SK-N-SH (cell line): ENCODE measurements around the gene LRRC2.

ENCODE experiments used
- CTCF ChIP-seq: fragments of 200-600 bp; sonication (generic); IDR thresholded peaks from 2 replicates; pipeline ENCODE4 v1.6.1; 2017; ENCODE audit warnings: antibody characterized with exemption, mild to moderate bottlenecking, moderate library complexity
- ELF1 ChIP-seq: IDR thresholded peaks from 2 replicates; pipeline ENCODE4 v1.4.0; 2012
- EP300 ChIP-seq, 2 experiments: IDR thresholded peaks; 2 replicates each; pipeline versions ENCODE4 v1.4.0 to v1.6.1; 2012; ENCODE audit warnings: borderline replicate concordance in 1 of 2, low read depth in 1 of 2, low read length in 1 of 2
- EZH2phosphoT487 ChIP-seq: fragments of 200-600 bp; sonication (generic); IDR thresholded peaks from 2 replicates; pipeline ENCODE4 v1.6.1; 2017; ENCODE audit warnings: low read depth, mixed run types, mild to moderate bottlenecking, antibody characterized with exemption, moderate library complexity, borderline replicate concordance
- FOXJ3 ChIP-seq: sonication (generic); formaldehyde crosslinking; IDR thresholded peaks from 2 replicates; pipeline ENCODE4 v1.5.1; 2020; ENCODE audit warnings: mild to moderate bottlenecking, missing genetic modification reagents
- GATA2 ChIP-seq: sonication (generic); formaldehyde crosslinking; IDR thresholded peaks from 2 replicates; pipeline ENCODE4 v1.5.0; 2020; ENCODE audit warnings: mild to moderate bottlenecking, missing genetic modification reagents
- JUND ChIP-seq: IDR thresholded peaks from 2 replicates; pipeline ENCODE4 v1.4.0; 2012
- MXI1 ChIP-seq: IDR thresholded peaks from 2 replicates; pipeline ENCODE4 v1.6.1; 2012; ENCODE audit warnings: mild to moderate bottlenecking, low read depth, low read length, improper control_type of control experiment
- NRF1 ChIP-seq: IDR thresholded peaks from 2 replicates; pipeline ENCODE4 v1.6.1; 2012; ENCODE audit warnings: low read depth, mild to moderate bottlenecking, low read length
- RAD21 ChIP-seq: IDR thresholded peaks from 2 replicates; pipeline ENCODE4 v1.6.1; 2012; ENCODE audit warnings: mild to moderate bottlenecking, low read length
- REST ChIP-seq: IDR thresholded peaks from 2 replicates; pipeline ENCODE4 v1.6.1; 2012; ENCODE audit warnings: mild to moderate bottlenecking, low read depth, low read length, moderate library complexity
- RXRA ChIP-seq: IDR thresholded peaks from 2 replicates; pipeline ENCODE4 v1.4.0; 2012; ENCODE audit warnings: low read depth, mild to moderate bottlenecking, borderline replicate concordance

- TF ChIP-seq EP300 (IDR thresholded peaks at IDR 0.05; ENCODE audit: borderline replicate concordance in 1 of 2, low read depth in 1 of 2, low read length in 1 of 2) (no peak), GATA2 (CRISPR knock-in tag) (no peak), NRF1 (no peak), ELF1 (no peak), FOXJ3 (CRISPR knock-in tag) (no peak), CTCF (no peak), MXI1 (no peak), JUND (no peak), RAD21 (no peak), EZH2phosphoT487 (no peak), REST (no peak), RXRA (no peak)
These were observed 14.6 kb upstream of the LRRC2 start for GRCh38 chr3:46580675-46581074.
